Prostate gland (tissue), 2 donors: Measurements from ENCODE around the gene IL10RB.
"Not testable (repeated sequence)": the region's sequence is repeated elsewhere in the genome, so short reads cannot be mapped to it uniquely, and the experiment has no call there.

Experiments used
- CTCF ChIP-seq, 4 experiments: fragments of 200-600 bp in 2 of 4; fragments of 450-650 bp in 2 of 4; sonication (generic) in 2 of 4; IDR thresholded peaks; 1 replicate in 3 of 4; 2 replicates in 1 of 4; pipeline ENCODE4 v1.5.1; 2016 to 2019; ENCODE audit warnings: antibody characterized with exemption in 4 of 4, mild to moderate bottlenecking in 2 of 4, moderate library complexity in 2 of 4
- POLR2A ChIP-seq: fragments of 450-650 bp; IDR thresholded peaks from one replicate; pipeline ENCODE4 v1.6.1; 2016; ENCODE audit warnings: antibody characterized with exemption, mild to moderate bottlenecking

- not testable (repeated sequence) for TF ChIP-seq CTCF (IDR thresholded peaks at IDR 0.05); POLR2A
These were observed 12.8 kb upstream of the IL10RB start for GRCh38 chr21:33253382-33253781.
